GM18867 (cell line): Measurements from ENCODE around the gene MARCHF9.

ENCODE experiments used
- ATAC-seq: cut with Tn5 transposase; IDR thresholded peaks from one replicate; pipeline ENCODE4 v1.9.1; 2021; ENCODE audit warnings: mild to moderate bottlenecking, moderate library complexity; ENCODE audit not compliant: unreplicated experiment

The MARCHF9 gene

GRCh38 chr12:57753756-57754337, 1.1 kb upstream of the MARCHF9 start:
- no peak for ATAC-seq

GRCh38 chr12:57755194-57755453, 221 bp downstream of the MARCHF9 start:
- ATAC-seq = no peak

GRCh38 chr12:57755454-57756372, 810 bp downstream of the MARCHF9 start:
- no peak for ATAC-seq

GRCh38 chr12:57756406-57757341, 1.8 kb downstream of the MARCHF9 start:
- peak; percentile 22 for ATAC-seq

- ATAC-seq = no peak
Observed at GRCh38 chr12:57757771-57758170, 2.9 kb downstream of the MARCHF9 start.

GRCh38 chr12:57758552-57759359, 3.9 kb downstream of the MARCHF9 start:
- ATAC-seq = no peak

- peak; percentile 34 for ATAC-seq
Observed at GRCh38 chr12:57759360-57759980, 4.6 kb downstream of the MARCHF9 start.

- no peak for ATAC-seq
Observed at GRCh38 chr12:57760347-57760982, 5.6 kb downstream of the MARCHF9 start.

GRCh38 chr12:57761391-57761998, 6.6 kb downstream of the MARCHF9 start:
- no peak for ATAC-seq

GRCh38 chr12:57762463-57762862, 7.6 kb downstream of the MARCHF9 start:
- no peak for ATAC-seq

- ATAC-seq = no peak
Observed at GRCh38 chr12:57763881-57764661, 9.2 kb downstream of the MARCHF9 start.

GRCh38 chr12:57764662-57765002, 9.7 kb downstream of the MARCHF9 start:
- peak; percentile 14 for ATAC-seq

- ATAC-seq = peak; percentile 64
Observed at GRCh38 chr12:57765003-57765697, 10.2 kb downstream of the MARCHF9 start.

- ATAC-seq = no peak
Observed at GRCh38 chr12:57765698-57766463, 11.0 kb downstream of the MARCHF9 start.

GRCh38 chr12:57766464-57767304, 11.8 kb downstream of the MARCHF9 start, which contains the start of gene CYP27B1:
CYP27B1 (minus strand) TSS chr12:57767078; CDS start chr12:57767041, 37 bp downstream.
- ATAC-seq = no peak

GRCh38 chr12:57767305-57767698, 12.4 kb downstream of the MARCHF9 start:
- no peak for ATAC-seq
